ENCODE results near the gene CAPN12. TPM values are rescaled to one million over a fixed set of nuclear protein-coding genes. Genes with fewer than 3 reads are reported as not detected.

The CAPN12 gene
- total RNA-seq, 1 experiment from 2014 or later = 58.5 TPM

GRCh38 chr19:38778733-38779132, 34.5 kb upstream of the CAPN12 start:
- Histone ChIP-seq H3K4me1 (ENCODE audit: control insufficient read depth, insufficient read depth, low read length) (peaks cover 3% of the 10 kb centered on the region; the same call in 1 of the 2 replicates), H3K9me3 (ENCODE audit: control insufficient read depth, insufficient read depth, low read depth, low read length) (no peaks in the 10 kb centered on the region), H3K27me3 (ENCODE audit: control insufficient read depth, insufficient read depth, low read length) (no peaks in the 10 kb centered on the region), H3K27ac (ENCODE audit: low read length) (no peak overlapping the region), H3K36me3 (ENCODE audit: control insufficient read depth, insufficient read depth, low read length) (no peaks in the 10 kb centered on the region), H3K4me3 (ENCODE audit: low read depth in 2 of 2, low read length in 2 of 2) (no peak overlapping the region)
- in situ Hi-C loops (cut with HindIII; ENCODE audit: low pct_unique_long_range_greater_than_20kb, low sequenced_read_pairs) (loop anchor here (10.0 to 25.0 kb wide), 2 partner anchors 156 to 1009 kb away; partner anchors contain the start of genes LEUTX, MRPS12 and SARS2), intact Hi-C loops (cut with micrococcal nuclease; ENCODE audit: unreplicated experiment) (no loop called here)
- DNase-seq (ENCODE audit: low read depth, low spot score) (no peak), ATAC-seq (no peak)
- no TSS peak for BruUV-seq (replicated peaks)
- ChIA-PET CTCF (interaction anchor here (0.6 kb wide), 2 partner anchors 46 to 203 kb away, joined by 3 to 4 read pairs; no protein-coding TSS in a partner anchor), POLR2A (interaction anchor here (0.6 to 0.9 kb wide), 2 partner anchors 218 to 1519 kb away, joined by 3 to 4 read pairs; no protein-coding TSS in a partner anchor)
- TF ChIP-seq SIN3A (IDR thresholded peaks at IDR 0.05; ENCODE audit: borderline replicate concordance, insufficient read depth, low read depth, low read length) = no peak
- no peak for TF ChIP-seq CTCF (IDR thresholded peaks at IDR 0.05)
- TF ChIP-seq POLR2AphosphoS5 (IDR thresholded peaks at IDR 0.05; ENCODE audit: low read depth, low read length) = no peak
- no peak for TF ChIP-seq REST (IDR thresholded peaks at IDR 0.05; ENCODE audit: insufficient read depth in 1 of 2, low read depth in 2 of 2, low read length in 1 of 2)
- no peak for TF ChIP-seq TCF7L2 (IDR thresholded peaks at IDR 0.05; ENCODE audit: low read depth, low read length)

- POLR2A ChIA-PET = interaction anchor here (0.7 kb wide), 2 partner anchors 40 to 43 kb away, joined by 3 read pairs; no protein-coding TSS in a partner anchor
Measured at GRCh38 chr19:38774181-38774950, 30.1 kb upstream of the CAPN12 start.

More at GRCh38 chr19:38774181-38774950, 30.1 kb upstream of the CAPN12 start:
- no peak for ATAC-seq
- Histone ChIP-seq H3K4me1 (ENCODE audit: control insufficient read depth, insufficient read depth, low read length) (peaks cover 4% of the 10 kb centered on the region; the same call in 1 of the 2 replicates), H3K27me3 (ENCODE audit: control insufficient read depth, insufficient read depth, low read length) (no peaks in the 10 kb centered on the region), H3K27ac (ENCODE audit: low read length) (peak overlapping the region; percentile 3; the same call in 1 of the 2 replicates), H3K36me3 (ENCODE audit: control insufficient read depth, insufficient read depth, low read length) (no peaks in the 10 kb centered on the region), H3K9me3 (ENCODE audit: control insufficient read depth, insufficient read depth, low read depth, low read length) (no peaks in the 10 kb centered on the region), H3K4me3 (ENCODE audit: low read depth in 2 of 2, low read length in 2 of 2) (no peak overlapping the region)
- in situ Hi-C loops (cut with HindIII; ENCODE audit: low pct_unique_long_range_greater_than_20kb, low sequenced_read_pairs) = loop anchor here (10.0 kb wide), 1 partner anchor 160 kb away; the partner anchor contains the start of genes MRPS12 and SARS2
- intact Hi-C loops (cut with micrococcal nuclease; ENCODE audit: unreplicated experiment) = no loop called here
- TF ChIP-seq POLR2AphosphoS5 (IDR thresholded peaks at IDR 0.05; ENCODE audit: low read depth, low read length) (no peak), SIN3A (IDR thresholded peaks at IDR 0.05; ENCODE audit: borderline replicate concordance, insufficient read depth, low read depth, low read length) (no peak), CTCF (IDR thresholded peaks at IDR 0.05) (no peak), REST (IDR thresholded peaks at IDR 0.05; ENCODE audit: insufficient read depth in 1 of 2, low read depth in 2 of 2, low read length in 1 of 2) (0 out of 4 replicates have a peak, but pooled peaks of 1 of the 2 experiments have one; percentile 11)
- BruUV-seq (replicated peaks) = no TSS peak
- no peak for DNase-seq (ENCODE audit: low read depth, low spot score)
- CTCF ChIA-PET = interaction anchor here (0.6 to 0.7 kb wide), 3 partner anchors 112 to 679 kb away, joined by 4 to 11 read pairs (median 11); no protein-coding TSS in a partner anchor
